HepG2 (cell line): ENCODE measurements around the gene PRDM15. TPM values are rescaled to one million over a fixed set of nuclear protein-coding genes. Genes with fewer than 3 reads are reported as not detected.

Experiments
- ATAC-seq: fragments of 200-7000 bp; cut with Tn5 transposase; 3 replicates; pipeline ENCODE4 v1.9.1; 2020; ENCODE audit warnings: mild to moderate bottlenecking, moderate library complexity
- BruUV-seq: library from RNA; stranded (reverse); fragments of 400-500 nt; replicated peaks from 2 replicates; lab custom pipeline; 2021; lab: Mats Ljungman, UMichigan
- CTCF ChIA-PET: fragments of 300-600 bp; formaldehyde crosslinking; extraction: SDS; loops from one replicate; lab custom pipeline; 2021; ENCODE audit warnings: low total read pairs, inconsistent platforms, low intra/inter-chr PET ratio; lab: Yijun Ruan, JAX
- POLR2A ChIA-PET: fragments of 350-600 bp; sonication (Branson Sonifier 250); formaldehyde crosslinking; loops from one replicate; lab custom pipeline; 2020; ENCODE audit warnings: antibody characterized with exemption, inconsistent platforms; lab: Yijun Ruan, JAX
- DNase-seq: peaks from one replicate; pipeline ENCODE4 v3.0.0-alpha.2; 2015; ENCODE audit warnings: low spot score
- FAIRE-seq: peaks from 3 replicates; lab custom pipeline; 2011; peaks lifted over from hg19 to GRCh38; lab: Jason Lieb, UNC
- H2AFZ ChIP-seq: one replicate; pipeline ENCODE4 v1.6.1; 2011; ENCODE audit warnings: low read length, inconsistent platforms
- H3K27ac ChIP-seq: fragments of 300-600 bp; 3 replicates; pipeline ENCODE4 v1.8.0; 2011; ENCODE audit warnings: mixed run types, mild to moderate bottlenecking, mixed read lengths, low read length, inconsistent platforms; ENCODE audit not compliant: insufficient read depth; ENCODE audit errors: extremely low read length
- H3K27me3 ChIP-seq, 2 experiments: fragments of 200-600 bp in 1 of 2; 2 replicates in 1 of 2; 3 replicates in 1 of 2; pipeline versions ENCODE4 v1.6.0 to v1.8.0; 2011; ENCODE audit warnings: low read length in 2 of 2, mild to moderate bottlenecking in 2 of 2, moderate library complexity in 2 of 2, inconsistent platforms in 1 of 2; ENCODE audit not compliant: insufficient read depth in 2 of 2, control insufficient read depth in 1 of 2
- H3K36me3 ChIP-seq, 2 experiments: fragments of 200-600 bp in 1 of 2; replicated peaks in 1 of 2; 2 replicates in 1 of 2; 3 replicates in 1 of 2; pipeline versions ENCODE4 v1.5.1 to v1.8.0; 2011; ENCODE audit warnings: low read length in 2 of 2, inconsistent platforms in 1 of 2; ENCODE audit not compliant: insufficient read depth in 2 of 2, control insufficient read depth in 1 of 2
- H3K4me1 ChIP-seq: 2 replicates; pipeline ENCODE4 v1.5.1; 2012; ENCODE audit warnings: low read length, inconsistent platforms; ENCODE audit not compliant: insufficient read depth
- H3K4me2 ChIP-seq: 2 replicates; pipeline ENCODE4 v1.6.0; 2011; ENCODE audit warnings: low read depth, low read length, inconsistent platforms
- H3K4me3 ChIP-seq, 3 experiments: fragments of 200-600 bp in 1 of 3; sonication (generic), shearing (Covaris generic) in 1 of 3; replicated peaks in 1 of 3; 2 replicates each; pipeline ENCODE4 v1.5.1; 2011 to 2016; ENCODE audit warnings: low read length in 3 of 3, inconsistent platforms in 2 of 3, low read depth in 2 of 3, mild to moderate bottlenecking in 2 of 3, control low read depth in 1 of 3, mixed read lengths in 1 of 3; ENCODE audit not compliant: insufficient read depth in 1 of 3
- H3K79me2 ChIP-seq: one replicate; pipeline ENCODE4 v1.6.1; 2011; ENCODE audit warnings: low read length, inconsistent platforms; ENCODE audit not compliant: insufficient read depth
- H3K9ac ChIP-seq: 2 replicates; pipeline ENCODE4 v1.6.0; 2011; ENCODE audit warnings: mild to moderate bottlenecking, low read depth, low read length, inconsistent platforms; ENCODE audit not compliant: insufficient read depth
- H3K9me3 ChIP-seq: 2 replicates; pipeline ENCODE4 v1.5.1; 2012; ENCODE audit warnings: mild to moderate bottlenecking, low read length
- H4K20me1 ChIP-seq: 2 replicates; pipeline ENCODE4 v1.6.0; 2011; ENCODE audit warnings: inconsistent platforms, mild to moderate bottlenecking, low read length, moderate library complexity; ENCODE audit not compliant: insufficient read depth
- FOXJ3 ChIP-seq: sonication (generic); formaldehyde crosslinking; IDR thresholded peaks from 2 replicates; pipeline ENCODE4 v1.4.0; 2020; ENCODE audit warnings: missing genetic modification reagents, mild to moderate bottlenecking, borderline replicate concordance
- HOXA3 ChIP-seq: sonication (generic); formaldehyde crosslinking; IDR thresholded peaks from 2 replicates; pipeline ENCODE4 v1.5.0; 2020; ENCODE audit warnings: missing genetic modification reagents
- JUNB ChIP-seq: sonication (generic); formaldehyde crosslinking; IDR thresholded peaks from 2 replicates; pipeline ENCODE4 v1.8.0; 2022; ENCODE audit warnings: missing genetic modification reagents, mild to moderate bottlenecking, borderline replicate concordance
- KDM3A ChIP-seq: IDR thresholded peaks from 2 replicates; pipeline ENCODE4 v1.6.1; 2018; ENCODE audit warnings: low read depth, missing compliant biosample characterization
- MIER2 ChIP-seq: IDR thresholded peaks from 2 replicates; pipeline ENCODE4 v1.6.1; 2016; ENCODE audit warnings: missing biosample characterization, missing genetic modification reagents
- NBN ChIP-seq: fragments of 450-650 bp; conservative IDR thresholded peaks from 2 replicates; pipeline ENCODE4 v1.6.1; 2017
- PCBP2 ChIP-seq: fragments of 200-400 bp; formaldehyde crosslinking; optimal IDR thresholded peaks from 2 replicates; pipeline ENCODE3; 2018; ENCODE audit warnings: low read length, low read depth; ENCODE audit not compliant: poor library complexity, severe bottlenecking
- TBP ChIP-seq: sonication (generic); formaldehyde crosslinking; IDR thresholded peaks from 2 replicates; pipeline ENCODE4 v1.5.0; 2020; ENCODE audit warnings: missing genetic modification reagents
- ZBTB1 ChIP-seq: sonication (generic); formaldehyde crosslinking; IDR thresholded peaks from 2 replicates; pipeline ENCODE4 v1.4.0; 2020; ENCODE audit warnings: missing genetic modification reagents, borderline replicate concordance
- ZNF337 ChIP-seq: sonication (generic); formaldehyde crosslinking; IDR thresholded peaks from 2 replicates; pipeline ENCODE4 v1.5.1; 2020; ENCODE audit warnings: missing genetic modification reagents, low read depth, mild to moderate bottlenecking, borderline replicate concordance
- ZNF549 ChIP-seq: sonication (generic); formaldehyde crosslinking; IDR thresholded peaks from 2 replicates; pipeline ENCODE4 v1.5.0; 2020; ENCODE audit warnings: missing genetic modification reagents
- ZNF7 ChIP-seq: IDR thresholded peaks from 2 replicates; pipeline ENCODE4 v1.6.1; 2016; ENCODE audit warnings: missing biosample characterization, missing genetic modification reagents
- ZSCAN12 ChIP-seq: sonication (generic); formaldehyde crosslinking; IDR thresholded peaks from 2 replicates; pipeline ENCODE4 v1.9.0; 2021; ENCODE audit warnings: mild to moderate bottlenecking, missing genetic modification reagents
- WGBS: methylation state at CpG from one replicate; pipeline ENCODE4 v1.1.6; 2017; ENCODE audit warnings: low lambda C conversion rate; 5-methylcytosine and 5-hydroxymethylcytosine counted together
- in situ Hi-C: cut with HindIII; loops from 2 replicates; pipeline ENCODE4 v1.10.0; 2017; ENCODE audit warnings: low pct_unique_long_range_greater_than_20kb; ENCODE audit not compliant: extremely low pct_ligation_motif_present
- intact Hi-C: fragments of 100-400 bp; cut with micrococcal nuclease; formaldehyde crosslinking; loops from one replicate; pipeline ENCODE4 v1.10.0; 2022; ENCODE audit not compliant: unreplicated experiment
- polyA plus RNA-seq, 8 experiments: library from polyadenylated mRNA; depleted of rRNA in 3 of 8; stranded (reverse) in 7 of 8; unstranded in 1 of 8; fragments of >200 nt; fragmentation: Illumina TruSeq in 4 of 8; extraction: Trizol in 4 of 8; gene quantifications; 2 replicates each; pipeline versions ENCODE4 v1.2.1 to v1.2.3, GENCODE V29; 2011 to 2016; ENCODE audit warnings: low read depth in 4 of 8, missing spikeins in 1 of 8, mixed read lengths in 1 of 8; ENCODE audit not compliant: insufficient read depth in 1 of 8
- total RNA-seq, 5 experiments: library from RNA; depleted of rRNA; stranded (reverse); fragments of >200 nt; fragmentation: Illumina TruSeq; extraction: Trizol; gene quantifications; 2 replicates each; pipeline ENCODE4 v1.2.3, GENCODE V29; 2016; ENCODE audit warnings: low read depth in 1 of 5
- TF ChIP-seq, protein P1 (sequence below): sonication (generic); formaldehyde crosslinking; IDR thresholded peaks from 2 replicates; pipeline ENCODE4 v1.8.0; 2022; ENCODE audit warnings: missing genetic modification reagents, mild to moderate bottlenecking, borderline replicate concordance
- TF ChIP-seq, protein P2 (sequence below): sonication (generic); formaldehyde crosslinking; IDR thresholded peaks from 2 replicates; pipeline ENCODE4 v1.5.0; 2020; ENCODE audit warnings: missing genetic modification reagents

PRDM15 gene
- total and polyA plus RNA-seq, 2 of the 13 experiments (the other 11 are each of a cell fraction or from before 2014, with no cell fraction given) = 4.0 to 6.9 TPM

DNA sequence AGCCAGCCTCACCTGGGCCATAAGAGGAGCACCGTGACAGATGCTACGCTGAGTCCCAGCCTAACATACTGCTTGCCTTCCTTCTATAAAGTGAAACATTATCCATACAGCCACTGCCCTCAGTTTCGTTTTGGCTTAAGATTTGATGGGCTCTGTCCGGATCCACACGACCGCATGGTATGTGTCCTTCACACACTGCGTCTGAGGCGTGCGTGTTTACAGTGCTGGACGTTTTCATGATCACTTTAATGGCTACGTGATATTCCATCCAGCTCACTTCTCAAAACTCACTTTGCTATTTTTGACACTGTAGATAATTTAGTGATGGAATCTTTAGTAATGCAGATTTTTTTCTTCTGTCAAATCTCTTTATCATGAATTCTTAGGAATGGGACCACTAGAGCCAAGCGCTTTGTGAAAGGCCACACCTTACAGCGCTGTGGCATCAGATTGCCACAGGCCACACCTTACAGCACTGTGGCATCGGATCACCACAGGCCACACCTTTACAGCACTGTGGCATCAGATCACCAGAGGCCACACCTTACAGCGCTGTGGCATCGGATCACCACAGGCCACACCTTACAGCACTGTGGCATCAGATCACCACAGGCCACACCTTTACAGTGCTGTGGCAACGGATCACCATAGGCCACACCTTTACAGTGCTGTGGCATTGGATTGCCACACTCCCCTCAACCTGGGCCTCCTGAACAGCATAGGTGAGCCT lies 47.1 kb downstream of the PRDM15 start:
- H3K4me2 ChIP-seq = no peak overlapping the region
- in situ Hi-C loops (no loop called here), intact Hi-C loops (no loop called here)
- H3K4me3 ChIP-seq = no peak overlapping the region
- H3K9ac ChIP-seq = no peak overlapping the region
- no peaks in the 10 kb centered on the region for H3K79me2 ChIP-seq
- H4K20me1 ChIP-seq = no peaks in the 10 kb centered on the region
- BruUV-seq = no TSS peak
- CTCF ChIA-PET = no interaction called here
- no peak overlapping the region for H2AFZ ChIP-seq
- POLR2A ChIA-PET = no interaction called here
- no peaks in the 10 kb centered on the region for H3K4me1 ChIP-seq
- no peaks in the 10 kb centered on the region for H3K27me3 ChIP-seq
- H3K27ac ChIP-seq = no peak overlapping the region
- H3K9me3 ChIP-seq = no peaks in the 10 kb centered on the region
- 96% methylated on average over 15 of the region's 17 CpGs for WGBS
- TF ChIP-seq ZNF7 (CRISPR knock-in tag) (no peak), HOXA3 (CRISPR knock-in tag) (no peak), KDM3A (CRISPR knock-in tag) (no peak), ZSCAN12 (CRISPR knock-in tag) (no peak), JUNB (CRISPR knock-in tag) (no peak), FOXJ3 (no peak), ZBTB1 (CRISPR knock-in tag) (no peak), ZNF549 (CRISPR knock-in tag) (no peak), ZNF337 (CRISPR knock-in tag) (no peak), TBP (CRISPR knock-in tag) (no peak), MIER2 (CRISPR knock-in tag) (no peak), NBN (no peak), PCBP2 (no peak)
- TF ChIP-seq, protein P1, sequence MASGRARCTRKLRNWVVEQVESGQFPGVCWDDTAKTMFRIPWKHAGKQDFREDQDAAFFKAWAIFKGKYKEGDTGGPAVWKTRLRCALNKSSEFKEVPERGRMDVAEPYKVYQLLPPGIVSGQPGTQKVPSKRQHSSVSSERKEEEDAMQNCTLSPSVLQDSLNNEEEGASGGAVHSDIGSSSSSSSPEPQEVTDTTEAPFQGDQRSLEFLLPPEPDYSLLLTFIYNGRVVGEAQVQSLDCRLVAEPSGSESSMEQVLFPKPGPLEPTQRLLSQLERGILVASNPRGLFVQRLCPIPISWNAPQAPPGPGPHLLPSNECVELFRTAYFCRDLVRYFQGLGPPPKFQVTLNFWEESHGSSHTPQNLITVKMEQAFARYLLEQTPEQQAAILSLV (CRISPR knock-in tag) = no peak
- TF ChIP-seq, protein P2, sequence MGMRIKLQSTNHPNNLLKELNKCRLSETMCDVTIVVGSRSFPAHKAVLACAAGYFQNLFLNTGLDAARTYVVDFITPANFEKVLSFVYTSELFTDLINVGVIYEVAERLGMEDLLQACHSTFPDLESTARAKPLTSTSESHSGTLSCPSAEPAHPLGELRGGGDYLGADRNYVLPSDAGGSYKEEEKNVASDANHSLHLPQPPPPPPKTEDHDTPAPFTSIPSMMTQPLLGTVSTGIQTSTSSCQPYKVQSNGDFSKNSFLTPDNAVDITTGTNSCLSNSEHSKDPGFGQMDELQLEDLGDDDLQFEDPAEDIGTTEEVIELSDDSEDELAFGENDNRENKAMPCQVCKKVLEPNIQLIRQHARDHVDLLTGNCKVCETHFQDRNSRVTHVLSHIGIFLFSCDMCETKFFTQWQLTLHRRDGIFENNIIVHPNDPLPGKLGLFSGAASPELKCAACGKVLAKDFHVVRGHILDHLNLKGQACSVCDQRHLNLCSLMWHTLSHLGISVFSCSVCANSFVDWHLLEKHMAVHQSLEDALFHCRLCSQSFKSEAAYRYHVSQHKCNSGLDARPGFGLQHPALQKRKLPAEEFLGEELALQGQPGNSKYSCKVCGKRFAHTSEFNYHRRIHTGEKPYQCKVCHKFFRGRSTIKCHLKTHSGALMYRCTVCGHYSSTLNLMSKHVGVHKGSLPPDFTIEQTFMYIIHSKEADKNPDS (CRISPR knock-in tag) = no peak
- FAIRE-seq (no peak), DNase-seq (no peak), ATAC-seq (no peak)
- peaks cover 2 to 18% of the 10 kb centered on the region in 2 experiments; a peak in 4 of 5 replicates for H3K36me3 ChIP-seq
